HG03432 (cell line): ENCODE measurements around the gene TTC33.

Experiments
- ATAC-seq: cut with Tn5 transposase; IDR thresholded peaks from one replicate; pipeline ENCODE4 v1.9.1; 2021; ENCODE audit warnings: mild to moderate bottlenecking, moderate library complexity; ENCODE audit not compliant: unreplicated experiment

TTC33 gene

GRCh38 chr5:40491644-40492043, 264.1 kb downstream of the TTC33 start:
- ATAC-seq: no peak

GRCh38 chr5:40490464-40491111, 265.2 kb downstream of the TTC33 start:
- ATAC-seq: peak; percentile 64

DNA sequence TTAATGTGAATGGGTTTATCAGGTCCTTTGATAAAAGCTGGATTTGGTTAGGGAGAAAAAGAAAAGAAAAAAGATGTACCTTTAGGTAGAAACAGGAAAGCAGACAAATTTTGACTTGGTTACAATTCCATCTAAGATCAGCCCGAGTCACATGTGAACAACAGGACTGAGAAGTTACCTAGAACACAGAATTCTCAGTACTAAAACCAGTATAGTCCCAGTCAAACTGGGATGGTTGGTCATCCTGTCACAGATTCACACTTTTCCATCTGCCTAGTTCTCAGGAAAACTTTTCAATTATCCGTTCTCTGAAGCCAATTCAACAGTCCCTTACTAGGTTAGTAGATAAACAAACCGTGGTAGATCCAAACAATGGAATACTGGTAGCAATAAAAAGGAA, 266.3 kb downstream of the TTC33 start:
- ATAC-seq: no peak

DNA sequence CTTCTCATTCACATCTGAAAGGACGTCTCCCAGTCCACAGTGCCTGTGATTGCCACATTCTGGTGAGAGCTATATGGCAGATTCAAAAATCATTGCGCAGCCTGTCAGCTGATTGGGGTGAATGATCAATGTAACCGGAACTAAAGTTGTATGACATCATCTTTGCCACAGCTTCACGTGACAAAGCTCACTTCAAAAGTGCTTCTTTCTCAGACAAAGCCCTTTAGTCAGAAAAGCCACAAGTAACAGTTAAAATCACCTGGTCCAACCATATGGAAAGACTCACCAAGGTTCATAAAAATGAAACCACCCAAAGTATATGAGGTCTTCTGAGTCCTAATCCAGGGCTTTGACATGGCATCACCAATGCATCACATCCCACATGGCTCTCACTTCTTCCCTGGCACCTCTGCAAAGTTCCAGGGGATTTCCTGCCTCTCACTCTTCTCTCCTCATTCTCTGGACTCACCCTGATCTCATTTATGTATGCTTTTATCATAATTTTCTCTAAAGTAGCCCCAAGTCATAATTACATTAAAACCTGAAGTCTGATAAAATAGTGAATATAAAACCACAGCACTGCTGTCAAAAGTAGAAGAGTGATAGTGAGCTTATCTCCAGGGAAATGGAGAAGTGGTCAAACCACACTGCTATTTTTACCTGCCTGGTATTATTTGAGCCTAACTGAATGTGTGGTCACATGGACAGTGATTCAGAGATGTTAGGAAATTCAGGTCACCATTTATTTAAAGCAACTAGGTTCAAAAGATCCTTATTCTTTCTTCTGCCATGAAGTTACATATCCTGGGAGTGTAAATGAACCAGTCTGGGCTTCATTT, 269.1 kb downstream of the TTC33 start:
- peak; percentile 47 for ATAC-seq

DNA sequence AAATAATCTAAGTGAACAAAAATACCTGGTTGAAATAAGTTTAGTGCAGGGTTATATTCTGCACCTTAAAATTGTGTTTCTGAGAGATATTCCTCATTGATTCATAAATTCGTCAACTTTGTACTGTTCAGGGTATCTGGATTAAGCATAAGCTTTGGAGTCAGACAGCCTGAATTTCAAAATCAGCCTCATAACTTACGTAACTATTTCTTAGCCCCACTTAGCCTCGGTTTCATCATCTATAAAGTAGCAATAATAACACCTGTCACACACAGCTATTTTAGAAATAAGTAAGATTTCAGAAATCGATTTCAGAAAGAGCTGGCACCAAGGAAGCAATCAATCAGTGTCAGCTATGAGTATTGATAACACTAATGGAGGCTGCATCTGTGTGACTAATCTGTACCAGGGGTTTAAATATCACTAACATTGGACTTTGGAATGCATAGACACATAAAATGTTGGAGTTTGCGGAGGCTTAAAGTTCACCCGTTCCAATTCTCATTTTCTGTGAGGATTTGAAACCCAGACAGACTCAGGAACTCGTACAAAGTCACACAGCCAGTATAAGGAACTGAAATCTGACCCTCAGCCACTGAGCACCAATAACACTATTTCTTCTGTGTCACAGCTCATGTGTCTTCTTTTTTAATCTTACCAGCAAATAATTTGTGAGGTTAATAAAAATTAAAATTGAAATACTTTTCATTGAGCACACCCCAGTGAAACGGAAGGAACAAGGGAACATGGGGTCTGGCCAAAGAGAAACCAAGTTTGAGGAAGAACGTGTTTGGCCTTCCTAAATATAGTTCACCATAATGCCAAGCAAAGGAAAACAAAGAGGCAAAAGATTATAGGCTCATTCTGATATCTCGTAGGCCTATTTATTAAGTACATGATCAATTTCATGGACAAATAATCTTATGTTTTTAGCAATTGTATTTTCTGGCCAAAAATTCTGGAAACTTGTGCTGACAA, 270.5 kb downstream of the TTC33 start:
- peak; percentile 60 for ATAC-seq

GRCh38 chr5:40484495-40484894, 271.3 kb downstream of the TTC33 start:
- peak; percentile 53 for ATAC-seq

- no peak for ATAC-seq
Observed at GRCh38 chr5:40483316-40483715, 272.4 kb downstream of the TTC33 start.

DNA sequence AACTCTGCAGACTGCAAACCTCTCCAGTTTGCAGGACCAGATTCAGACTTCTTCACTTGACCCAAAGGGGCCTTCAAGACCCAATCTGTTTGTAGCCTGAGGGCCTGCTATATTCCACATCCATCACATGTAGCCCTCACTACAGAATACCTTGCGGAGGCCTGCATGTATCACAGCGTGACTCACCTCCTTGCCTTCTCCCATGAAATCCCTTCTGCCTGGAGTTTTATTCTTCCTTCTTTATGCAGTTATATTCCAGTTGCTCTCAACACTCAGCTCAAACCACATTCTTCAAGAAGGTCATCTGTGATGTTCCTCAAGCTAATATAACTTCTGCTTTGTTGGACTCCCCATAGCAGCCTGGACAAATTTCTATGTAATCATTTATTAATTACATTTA, 274.5 kb downstream of the TTC33 start:
- ATAC-seq: no peak

- ATAC-seq: peak; percentile 53
Observed at GRCh38 chr5:40480392-40480791, 275.4 kb downstream of the TTC33 start.

DNA sequence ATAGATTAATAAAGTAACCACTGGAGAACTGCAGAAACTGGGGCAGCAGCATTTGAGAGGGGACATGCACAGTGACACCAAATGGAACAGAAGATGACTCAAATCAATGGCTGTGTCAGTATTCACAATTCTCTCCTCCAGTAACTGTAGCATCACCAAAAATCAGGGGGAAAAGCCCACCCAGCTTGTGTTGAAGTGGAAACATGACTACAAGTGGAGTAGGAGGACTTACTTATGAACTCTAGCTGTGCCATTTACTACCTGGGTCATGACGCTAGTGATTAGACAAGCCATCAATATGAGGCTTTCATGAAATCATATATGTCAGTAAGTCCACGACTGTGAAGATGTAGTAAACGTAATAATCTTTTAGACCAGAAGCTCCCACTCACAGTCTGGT, 275.8 kb downstream of the TTC33 start:
- ATAC-seq: no peak

GRCh38 chr5:40478766-40479165, 277.0 kb downstream of the TTC33 start:
- ATAC-seq: no peak

DNA sequence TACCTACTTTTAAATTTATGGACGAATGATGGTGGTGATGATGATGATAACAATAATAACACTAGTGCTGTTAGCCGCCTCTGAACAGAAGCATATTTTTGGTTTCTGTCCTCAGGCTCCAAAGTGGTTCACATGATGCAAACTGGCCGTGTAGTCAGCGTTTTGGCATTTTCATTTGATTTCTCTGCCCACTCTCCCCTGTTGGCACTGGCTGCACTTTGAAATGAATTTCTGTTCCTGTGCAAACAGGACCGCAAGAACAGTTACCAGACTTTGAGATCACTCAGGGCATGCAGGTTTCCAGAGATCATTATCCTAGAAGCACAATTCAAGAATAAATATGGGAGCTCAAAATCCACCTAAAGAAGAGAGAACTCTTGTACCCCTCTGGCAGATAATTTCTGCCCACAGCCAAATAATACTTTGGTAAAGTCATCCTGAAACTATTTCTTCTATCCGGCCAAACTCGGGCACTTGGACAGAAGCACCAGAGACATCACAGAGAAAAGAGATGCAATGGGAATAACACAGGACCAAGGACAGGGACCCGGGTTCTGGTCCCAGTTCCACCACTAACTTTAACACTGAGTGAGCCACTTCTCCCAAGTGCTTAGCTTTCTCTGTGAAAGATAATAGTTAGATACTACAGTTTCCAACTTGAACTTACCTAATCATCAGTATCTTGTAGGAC, 277.8 kb downstream of the TTC33 start:
- ATAC-seq: no peak

DNA sequence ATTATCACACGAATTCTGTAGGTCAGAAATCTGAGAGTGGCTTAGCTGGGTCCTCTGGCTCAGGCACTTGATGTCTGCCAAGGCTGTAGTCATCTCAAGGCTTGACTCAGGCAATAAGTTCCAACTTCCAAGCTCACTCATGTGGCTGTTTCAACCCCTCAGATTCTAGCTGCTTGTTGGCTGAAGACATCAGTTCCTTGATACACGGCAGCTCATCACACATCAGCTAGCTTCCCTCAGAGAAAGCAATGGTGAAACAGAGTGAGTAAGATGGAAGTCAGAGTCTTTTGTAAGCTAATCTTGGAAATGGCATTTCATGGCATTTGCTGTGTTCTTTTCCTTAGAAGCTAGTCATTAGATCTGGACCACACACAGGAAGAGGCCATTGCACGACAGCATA, 280.2 kb downstream of the TTC33 start:
- no peak for ATAC-seq

GRCh38 chr5:40474250-40474649, 281.5 kb downstream of the TTC33 start:
- no peak for ATAC-seq

DNA sequence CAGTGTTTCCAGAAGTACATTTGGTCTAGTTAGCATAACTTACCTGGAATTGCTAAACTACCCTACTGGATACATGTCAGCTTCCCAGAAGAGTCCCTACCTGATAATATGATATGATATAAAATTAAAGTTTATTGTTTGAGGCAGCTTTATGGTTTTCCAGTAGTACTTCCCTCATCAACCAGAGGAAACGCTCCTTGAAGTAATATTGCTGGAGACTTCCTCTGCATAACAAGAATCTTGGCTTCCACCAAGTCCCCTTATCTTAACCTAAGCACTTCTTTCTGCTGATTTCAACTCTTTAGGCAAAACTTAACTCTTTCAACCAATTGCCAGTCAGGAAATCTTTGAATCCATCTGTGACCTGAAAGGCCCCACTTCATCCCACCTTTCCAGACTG, 290.3 kb downstream of the TTC33 start:
- no peak for ATAC-seq

- no peak for ATAC-seq
Observed at GRCh38 chr5:40464511-40464910, 291.2 kb downstream of the TTC33 start.
